Activated T-cell treated with anti-CD3 and anti-CD28 coated beads, Interleukin-2, amount 50 U/mL, for 24 hours (primary cell): ENCODE results near the gene RAB7B.

Source experiments
- DNase-seq: peaks from one replicate; pipeline ENCODE4 v3.0.0-alpha.2; 2020
- H3K27ac Mint-ChIP-seq: 2 replicates; pipeline ENCODE4 v1.8.0; 2020; ENCODE audit warnings: mild to moderate bottlenecking, mixed read lengths
- H3K27me3 Mint-ChIP-seq: 2 replicates; pipeline ENCODE4 v1.8.0; 2020; ENCODE audit warnings: mixed read lengths
- H3K36me3 Mint-ChIP-seq: 2 replicates; pipeline ENCODE4 v1.8.0; 2020; ENCODE audit warnings: low read depth, mixed read lengths
- H3K4me1 Mint-ChIP-seq: 2 replicates; pipeline ENCODE4 v1.8.0; 2020; ENCODE audit warnings: low read depth, mixed read lengths
- H3K4me3 Mint-ChIP-seq: 2 replicates; pipeline ENCODE4 v1.8.0; 2020; ENCODE audit warnings: mild to moderate bottlenecking, moderate library complexity, mixed read lengths
- H3K9me3 Mint-ChIP-seq: 2 replicates; pipeline ENCODE4 v1.8.0; 2020; ENCODE audit warnings: mixed read lengths

The RAB7B gene

DNA sequence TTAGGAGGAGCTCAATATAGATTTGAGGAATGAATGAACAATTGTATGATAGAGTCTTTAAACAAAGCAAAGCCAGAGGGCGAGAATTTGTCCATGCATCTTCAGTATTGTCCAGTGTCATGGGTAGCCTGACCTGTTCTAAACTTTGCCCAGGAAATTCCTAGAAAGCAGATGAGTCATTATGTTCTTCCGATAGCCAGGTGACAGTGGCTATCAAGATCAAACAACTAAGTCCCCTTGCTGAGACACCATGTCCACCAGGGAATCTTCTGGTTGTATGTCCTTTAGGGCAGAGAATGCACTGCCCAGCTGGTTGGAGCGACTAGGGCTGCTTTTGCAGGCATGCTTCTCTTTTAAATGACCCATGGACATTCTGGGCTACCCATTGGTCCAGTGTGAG, 58.1 kb downstream of the RAB7B start:
- no peaks in the 10 kb centered on the region for H3K4me1 Mint-ChIP-seq
- peaks cover 41% of the 10 kb centered on the region for H3K27me3 Mint-ChIP-seq
- H3K4me3 Mint-ChIP-seq = no peak overlapping the region
- H3K9me3 Mint-ChIP-seq = no peaks in the 10 kb centered on the region
- no peak for DNase-seq
- H3K27ac Mint-ChIP-seq = no peak overlapping the region
- no peaks in the 10 kb centered on the region for H3K36me3 Mint-ChIP-seq

DNA sequence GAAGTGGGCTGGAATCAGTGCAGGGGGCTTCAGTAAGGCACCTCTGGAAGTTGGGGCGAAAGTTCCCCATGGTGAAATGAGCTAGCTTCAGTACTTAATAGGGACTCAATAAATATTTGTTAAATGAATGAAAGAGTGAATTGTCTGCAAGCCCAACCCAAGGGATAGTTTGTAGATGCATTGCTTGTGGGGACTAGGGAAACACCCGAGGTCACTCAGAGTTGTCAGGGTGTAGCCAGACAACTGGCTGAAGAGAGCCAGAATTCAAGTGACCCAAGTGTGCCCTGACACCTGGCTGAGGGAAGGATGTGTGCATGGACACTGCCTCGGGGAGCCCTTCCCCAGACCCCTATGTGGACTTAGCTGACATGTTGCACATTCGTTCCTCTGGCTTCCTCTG, 58.7 kb downstream of the RAB7B start:
- no peaks in the 10 kb centered on the region for H3K36me3 Mint-ChIP-seq
- DNase-seq = no peak
- H3K9me3 Mint-ChIP-seq = no peaks in the 10 kb centered on the region
- H3K27me3 Mint-ChIP-seq = peaks cover 47% of the 10 kb centered on the region
- no peak overlapping the region for H3K27ac Mint-ChIP-seq
- H3K4me3 Mint-ChIP-seq = no peak overlapping the region
- H3K4me1 Mint-ChIP-seq = no peaks in the 10 kb centered on the region

DNA sequence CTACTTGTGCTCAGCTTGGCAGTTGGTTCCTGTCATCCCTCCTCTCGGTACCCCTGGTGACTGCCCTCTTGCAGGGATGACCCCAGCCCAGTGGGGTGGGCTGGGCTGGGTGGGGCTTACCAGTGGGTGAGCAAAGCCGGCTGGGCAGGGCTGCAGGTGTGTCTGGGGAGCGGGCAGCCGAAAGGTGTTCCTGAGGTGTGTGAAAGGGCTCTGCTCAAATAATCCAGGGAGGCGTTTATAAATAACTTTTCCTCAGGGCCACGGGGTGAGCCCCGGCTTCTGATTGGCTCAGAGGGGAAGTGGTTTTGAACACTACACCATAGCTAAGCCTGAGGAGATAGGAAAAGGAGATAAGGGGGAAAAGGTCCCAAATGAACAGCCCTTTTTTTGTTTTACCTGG, 60.0 kb downstream of the RAB7B start, which contains the start of gene SLC26A9:
SLC26A9 (minus strand) TSS at position 212 of the 400 bp plus-strand sequence. CDS start 7,636 bp downstream, outside the sequence.
- Mint-ChIP-seq H3K4me3 (no peak within 1 kb of the TSS), H3K36me3 (no peaks in the 10 kb centered on the region), H3K9me3 (no peaks in the 10 kb centered on the region), H3K27ac (no peak within 1 kb of the TSS), H3K27me3 (peaks cover 57% of the 10 kb centered on the region), H3K4me1 (no peaks in the 10 kb centered on the region)
- DNase-seq = no peak

DNA sequence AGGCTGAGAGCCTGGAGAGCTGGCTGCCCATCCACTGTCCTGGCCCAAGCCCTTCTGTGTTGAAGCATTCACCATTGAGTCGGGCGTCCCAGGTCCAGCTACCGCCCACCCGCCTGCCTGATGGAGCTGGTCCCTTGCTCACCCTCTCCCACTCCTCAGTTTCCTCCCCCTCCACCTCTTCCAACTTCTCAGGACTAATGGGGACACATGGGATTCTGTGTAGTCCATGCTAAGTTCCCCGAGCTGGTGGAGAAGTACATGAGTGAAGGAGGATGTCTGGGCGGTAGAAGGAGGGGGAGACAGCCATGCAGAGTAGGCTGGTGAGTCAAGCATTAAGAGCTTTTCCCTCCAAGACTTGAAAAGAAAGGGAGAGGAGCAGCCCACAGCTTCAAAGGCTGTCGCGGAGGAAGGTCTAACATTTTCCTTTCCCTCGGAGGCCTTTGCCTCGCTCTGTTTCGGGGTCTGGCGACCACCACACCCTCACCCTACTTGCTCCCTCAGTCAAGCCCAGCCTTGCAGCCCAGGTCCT, 60.5 kb downstream of the RAB7B start:
- Mint-ChIP-seq H3K36me3 (no peaks in the 10 kb centered on the region), H3K4me3 (no peak overlapping the region), H3K9me3 (no peaks in the 10 kb centered on the region), H3K27ac (no peak overlapping the region), H3K4me1 (no peaks in the 10 kb centered on the region), H3K27me3 (peaks cover 61% of the 10 kb centered on the region)
- no peak for DNase-seq

DNA sequence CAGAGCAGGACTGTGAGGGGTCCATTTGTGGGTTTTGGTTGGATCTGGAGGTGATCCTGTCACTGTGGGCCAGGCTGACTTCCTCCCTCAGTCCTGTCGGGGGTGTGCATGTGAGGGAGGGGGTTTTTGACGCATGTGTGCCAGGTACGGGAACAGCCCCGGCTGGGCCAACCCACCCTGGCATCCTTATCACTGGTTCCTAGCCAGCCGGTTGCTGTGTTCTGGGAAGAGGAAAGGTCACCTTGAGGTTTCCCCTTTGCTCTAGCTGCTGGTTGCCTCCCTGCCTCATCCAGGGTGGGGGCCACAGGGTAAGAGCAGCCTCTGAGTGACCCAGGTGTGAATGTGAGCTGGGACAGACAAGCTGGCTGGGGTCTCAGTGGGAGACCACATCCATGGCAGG, 62.5 kb downstream of the RAB7B start:
- no peak overlapping the region for H3K4me3 Mint-ChIP-seq
- no peaks in the 10 kb centered on the region for H3K36me3 Mint-ChIP-seq
- peaks cover 65% of the 10 kb centered on the region for H3K27me3 Mint-ChIP-seq
- H3K27ac Mint-ChIP-seq = no peak overlapping the region
- H3K9me3 Mint-ChIP-seq = no peaks in the 10 kb centered on the region
- no peak for DNase-seq
- H3K4me1 Mint-ChIP-seq = no peaks in the 10 kb centered on the region

DNA sequence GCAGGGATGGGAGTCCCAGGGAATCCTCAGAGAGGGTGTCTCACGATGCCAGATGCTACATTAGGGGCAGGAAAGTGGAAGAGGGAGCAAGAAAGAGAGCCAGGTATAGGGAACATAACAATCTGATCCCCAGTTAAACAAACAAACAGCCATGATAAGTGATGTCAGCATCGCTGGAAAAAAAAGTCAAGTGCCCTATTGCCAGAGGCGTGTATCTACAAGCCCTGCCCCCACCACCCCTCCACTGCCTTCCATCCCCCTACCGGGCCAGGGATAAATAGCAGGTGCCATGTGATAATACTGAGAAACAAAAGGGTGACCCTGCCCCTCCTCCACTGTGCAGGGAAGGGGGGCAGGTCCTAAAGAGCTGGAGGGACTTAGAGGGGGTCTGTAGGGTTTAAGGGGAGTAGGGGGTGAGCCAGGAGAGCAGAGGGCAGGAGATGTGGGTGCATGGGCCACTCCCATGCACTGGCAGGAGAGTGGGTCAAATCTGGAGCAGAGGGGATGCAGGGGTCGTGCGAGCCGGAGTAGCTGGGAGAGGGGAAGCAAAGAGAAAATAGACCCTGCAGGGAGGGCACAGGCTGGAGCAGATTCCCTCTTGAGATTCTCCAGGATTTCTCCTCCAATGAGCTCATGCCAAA, 63.4 kb downstream of the RAB7B start:
- Mint-ChIP-seq H3K4me3 (no peak overlapping the region), H3K9me3 (no peaks in the 10 kb centered on the region), H3K27me3 (peaks cover 63% of the 10 kb centered on the region), H3K27ac (no peak overlapping the region), H3K36me3 (no peaks in the 10 kb centered on the region), H3K4me1 (no peaks in the 10 kb centered on the region)
- no peak for DNase-seq

DNA sequence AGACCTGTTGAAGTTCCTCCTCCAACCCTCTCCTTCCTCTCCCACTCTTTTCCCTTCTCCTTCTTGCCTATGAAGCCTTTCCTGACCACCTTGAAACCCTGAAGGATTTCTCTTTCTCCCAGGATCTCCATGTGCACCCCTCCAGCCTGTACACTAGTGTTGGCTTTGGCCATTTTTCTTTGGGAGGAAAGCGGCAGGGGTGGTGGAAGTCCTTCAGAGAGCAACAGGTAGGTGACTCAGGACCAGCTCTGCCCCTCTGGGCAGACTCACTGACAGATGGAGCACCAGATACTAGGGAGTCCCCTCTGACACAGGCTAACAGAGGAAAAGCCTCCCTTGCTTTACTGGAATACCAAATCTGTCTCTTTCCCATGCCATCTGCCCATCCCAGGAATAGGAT, 64.5 kb downstream of the RAB7B start:
- H3K36me3 Mint-ChIP-seq = no peaks in the 10 kb centered on the region
- no peak overlapping the region for H3K4me3 Mint-ChIP-seq
- H3K27me3 Mint-ChIP-seq = peaks cover 56% of the 10 kb centered on the region
- no peaks in the 10 kb centered on the region for H3K4me1 Mint-ChIP-seq
- DNase-seq = no peak
- no peaks in the 10 kb centered on the region for H3K9me3 Mint-ChIP-seq
- H3K27ac Mint-ChIP-seq = no peak overlapping the region

DNA sequence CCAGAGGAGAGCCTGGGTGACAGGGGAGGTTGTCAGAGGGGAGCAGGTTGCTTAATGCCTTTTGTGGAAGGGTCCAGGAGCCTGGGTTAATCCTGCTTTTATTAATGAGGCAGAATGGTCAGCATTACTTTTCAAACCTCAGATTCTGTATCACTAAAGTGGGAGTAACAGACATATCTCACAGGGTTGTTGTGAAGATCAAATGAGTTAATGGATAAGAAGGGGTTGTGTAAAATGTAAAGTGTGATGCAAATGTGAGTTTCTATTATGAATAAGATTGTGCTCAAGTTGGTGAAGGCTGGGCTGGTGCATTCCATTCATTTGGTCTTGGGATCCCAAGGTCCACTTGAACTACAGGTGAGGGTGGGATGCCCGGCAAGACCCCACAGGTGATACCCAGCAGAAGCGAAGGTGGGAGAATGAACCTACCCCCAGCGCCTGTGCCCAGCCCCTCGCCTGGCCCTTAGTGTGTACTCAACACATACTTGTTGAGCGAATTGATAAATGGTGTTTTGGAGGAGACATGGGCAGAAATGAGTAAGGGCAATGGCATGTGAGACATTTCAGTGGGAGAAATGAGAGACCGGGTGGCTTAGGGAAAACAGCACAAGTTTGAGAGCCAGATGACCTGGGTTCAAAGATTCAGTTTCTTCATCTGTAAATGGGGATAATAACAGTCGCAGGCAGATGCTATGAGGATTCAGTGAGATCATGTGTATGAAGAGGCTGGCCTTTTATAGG, 66.2 kb downstream of the RAB7B start:
- H3K27me3 Mint-ChIP-seq = peaks cover 47% of the 10 kb centered on the region
- no peaks in the 10 kb centered on the region for H3K36me3 Mint-ChIP-seq
- no peak for DNase-seq
- no peak overlapping the region for H3K4me3 Mint-ChIP-seq
- H3K9me3 Mint-ChIP-seq = no peaks in the 10 kb centered on the region
- H3K27ac Mint-ChIP-seq = no peak overlapping the region
- H3K4me1 Mint-ChIP-seq = no peaks in the 10 kb centered on the region

DNA sequence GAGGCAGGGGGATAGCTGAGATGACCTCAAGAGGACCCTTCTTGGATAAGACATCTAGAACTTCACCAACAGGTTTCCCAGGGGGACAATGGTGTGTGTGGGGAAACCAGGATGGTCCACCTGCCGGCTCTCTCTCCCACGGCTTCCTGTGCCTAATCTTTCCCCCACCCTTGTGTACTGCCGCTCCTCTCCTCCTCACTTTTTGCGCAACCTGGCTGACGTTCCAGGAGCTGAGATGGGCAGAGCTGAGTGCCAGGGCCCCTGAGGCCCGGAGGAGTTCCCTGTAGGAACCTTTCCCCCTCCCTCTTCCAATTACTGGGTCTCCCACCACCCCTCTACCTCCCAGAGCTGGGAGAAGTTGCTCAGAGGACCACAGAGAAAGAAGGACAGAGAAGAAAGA, 66.9 kb downstream of the RAB7B start:
- Mint-ChIP-seq H3K4me1 (no peaks in the 10 kb centered on the region), H3K27me3 (peaks cover 42% of the 10 kb centered on the region), H3K9me3 (no peaks in the 10 kb centered on the region), H3K36me3 (no peaks in the 10 kb centered on the region), H3K4me3 (no peak overlapping the region), H3K27ac (no peak overlapping the region)
- DNase-seq = no peak

DNA sequence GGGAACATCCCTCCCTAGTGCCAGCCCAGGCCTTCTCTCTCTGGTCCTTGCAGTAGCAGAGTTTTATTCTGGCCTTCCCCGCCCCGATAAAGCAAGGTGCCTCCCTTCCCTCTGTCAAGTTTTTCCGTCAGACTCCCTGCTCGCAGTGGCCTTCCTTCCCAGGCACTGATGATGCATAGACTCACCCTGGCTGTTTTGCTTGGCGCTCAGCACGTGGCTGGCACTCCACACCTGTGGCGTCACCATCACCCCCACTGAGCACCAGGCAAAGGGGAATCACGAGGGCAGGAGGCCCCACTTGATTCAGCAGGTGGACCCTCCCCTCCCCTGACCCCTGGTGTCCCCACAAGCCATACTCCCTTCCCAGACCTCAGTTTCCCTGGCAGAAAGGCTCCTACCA, 67.3 kb downstream of the RAB7B start:
- Mint-ChIP-seq H3K4me3 (no peak overlapping the region), H3K27ac (no peak overlapping the region), H3K27me3 (peaks cover 41% of the 10 kb centered on the region), H3K9me3 (no peaks in the 10 kb centered on the region), H3K36me3 (no peaks in the 10 kb centered on the region), H3K4me1 (no peaks in the 10 kb centered on the region)
- no peak for DNase-seq

DNA sequence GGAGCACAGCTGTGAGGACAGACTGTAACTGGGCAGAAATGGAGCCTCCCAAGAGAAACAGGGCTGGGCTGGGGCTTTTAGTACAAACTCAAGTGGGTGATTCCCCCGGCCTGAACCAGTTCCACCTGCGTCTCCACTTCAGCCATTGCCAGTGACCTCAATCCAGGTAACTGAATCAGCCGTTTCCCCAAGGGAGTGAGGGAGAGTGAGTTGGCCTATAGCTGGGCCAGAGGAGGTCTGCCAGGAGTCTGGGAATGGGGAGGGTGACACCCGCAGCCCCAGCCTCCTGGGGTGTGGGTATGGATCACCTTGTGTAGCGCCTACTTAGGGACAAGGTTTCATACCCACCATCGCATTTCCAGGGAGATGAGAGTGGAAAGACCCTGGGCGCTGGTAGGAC, 68.4 kb downstream of the RAB7B start:
- Mint-ChIP-seq H3K27ac (no peak overlapping the region), H3K27me3 (peaks cover 30% of the 10 kb centered on the region), H3K36me3 (no peaks in the 10 kb centered on the region), H3K4me3 (no peak overlapping the region), H3K4me1 (no peaks in the 10 kb centered on the region), H3K9me3 (no peaks in the 10 kb centered on the region)
- no peak for DNase-seq

DNA sequence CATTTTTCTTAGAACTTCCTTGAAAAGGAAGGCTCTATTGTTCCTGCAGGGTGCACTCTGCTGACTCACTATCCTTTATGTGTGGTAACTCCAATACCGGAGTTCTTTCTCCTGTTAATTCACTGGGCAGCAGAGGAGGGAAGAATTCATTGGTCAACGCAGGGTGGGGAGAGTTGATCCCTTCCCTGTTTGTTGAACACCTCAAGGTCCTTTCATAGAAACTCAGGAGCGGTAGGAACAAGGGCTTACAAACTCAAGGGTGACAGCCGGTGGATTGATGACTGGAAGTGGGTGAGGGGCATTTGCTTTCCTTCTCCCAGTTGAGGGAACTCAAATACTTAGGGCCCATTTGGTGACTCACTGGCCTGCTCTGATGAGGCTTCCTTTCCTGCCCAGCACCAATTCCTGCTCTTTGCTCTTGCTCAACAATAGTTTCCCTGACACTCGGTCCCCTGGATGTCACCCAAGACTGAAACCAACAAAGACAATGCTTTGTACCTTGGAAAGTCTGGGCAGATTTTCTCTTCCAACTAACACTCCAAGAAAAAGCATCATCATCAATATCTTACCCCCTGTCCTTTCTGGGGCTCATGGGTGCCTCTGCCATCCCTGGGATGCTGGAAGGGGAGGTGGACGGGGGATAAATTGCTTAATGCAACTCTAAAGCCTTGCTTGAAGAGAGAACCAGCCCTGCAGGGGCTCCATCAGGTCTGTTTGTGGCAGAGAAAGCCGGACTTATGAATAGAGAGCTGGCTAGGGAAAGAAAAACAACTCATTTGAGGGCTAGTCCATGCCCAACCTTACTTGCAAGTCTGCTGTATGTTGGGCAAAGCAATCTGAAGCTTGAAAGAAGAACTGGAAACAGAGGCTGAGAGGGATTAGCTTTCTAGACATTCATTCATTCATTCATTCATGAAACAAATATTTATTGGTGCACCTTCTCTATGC, 69.2 kb downstream of the RAB7B start:
- Mint-ChIP-seq H3K4me3 (no peak overlapping the region), H3K27ac (no peak overlapping the region), H3K4me1 (no peaks in the 10 kb centered on the region), H3K36me3 (no peaks in the 10 kb centered on the region), H3K27me3 (peaks cover 24% of the 10 kb centered on the region), H3K9me3 (no peaks in the 10 kb centered on the region)
- no peak for DNase-seq

DNA sequence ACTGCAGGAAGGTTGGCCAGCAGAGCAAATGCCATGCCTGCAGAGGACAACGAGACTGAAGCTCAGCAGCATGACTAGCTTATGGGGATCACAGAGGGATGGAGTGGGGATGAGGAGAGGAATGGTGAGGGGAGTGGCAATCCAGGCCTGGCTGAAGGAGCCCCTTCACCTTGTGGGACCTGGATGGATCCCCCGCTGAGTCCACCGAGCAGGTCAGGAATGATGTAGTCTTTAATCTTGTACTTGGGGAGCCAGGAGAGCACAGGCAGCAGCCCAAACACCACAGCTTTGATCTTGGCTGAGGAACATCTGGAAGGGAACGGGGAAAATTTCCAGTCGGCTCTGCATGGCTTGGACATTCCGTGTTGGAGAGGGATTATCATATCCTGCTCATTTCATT, 70.4 kb downstream of the RAB7B start:
- no peaks in the 10 kb centered on the region for H3K4me1 Mint-ChIP-seq
- H3K4me3 Mint-ChIP-seq = no peak overlapping the region
- H3K27ac Mint-ChIP-seq = no peak overlapping the region
- H3K36me3 Mint-ChIP-seq = no peaks in the 10 kb centered on the region
- DNase-seq = no peak
- peaks cover 13% of the 10 kb centered on the region for H3K27me3 Mint-ChIP-seq
- H3K9me3 Mint-ChIP-seq = no peaks in the 10 kb centered on the region

DNA sequence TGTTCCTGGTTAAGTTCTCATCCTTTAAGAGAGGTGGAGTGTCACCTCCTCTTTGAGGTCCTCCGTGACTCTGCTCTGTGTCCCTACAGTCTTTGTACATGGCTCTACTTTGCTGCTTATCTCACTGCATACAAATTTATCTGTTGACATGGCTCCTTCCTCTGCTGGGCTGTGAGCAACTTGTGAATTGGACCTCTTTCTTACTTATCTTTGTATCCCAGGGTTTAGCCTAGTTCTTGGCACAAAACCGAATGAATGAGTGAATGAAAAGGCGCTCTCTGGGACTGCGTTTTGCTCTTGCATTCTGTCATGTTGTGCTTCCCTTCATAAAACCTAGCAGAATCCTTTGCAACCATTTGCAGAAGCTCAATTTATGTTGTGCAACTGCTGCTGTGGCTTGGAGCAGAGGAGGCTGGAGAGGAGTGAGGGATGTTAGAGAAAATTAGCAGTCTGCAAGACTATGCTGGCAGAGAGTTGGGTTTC, 72.4 kb downstream of the RAB7B start:
- H3K27me3 Mint-ChIP-seq = peaks cover 5% of the 10 kb centered on the region
- H3K9me3 Mint-ChIP-seq = no peaks in the 10 kb centered on the region
- no peaks in the 10 kb centered on the region for H3K4me1 Mint-ChIP-seq
- no peak overlapping the region for H3K27ac Mint-ChIP-seq
- DNase-seq = no peak
- H3K36me3 Mint-ChIP-seq = no peaks in the 10 kb centered on the region
- no peak overlapping the region for H3K4me3 Mint-ChIP-seq
